ENCODE data around the gene KRTAP9-4. TPM values are rescaled to one million over a fixed set of nuclear protein-coding genes. Genes with fewer than 3 reads are reported as not detected.
"Not testable (repeated sequence)": the region's sequence is repeated elsewhere in the genome, so short reads cannot be mapped to it uniquely, and the experiment has no call there.

The KRTAP9-4 gene
- polyA plus RNA-seq, 1 donor, result not detected

GRCh38 chr17:41237116-41237515 lies 12.4 kb upstream of the KRTAP9-4 start:
- no CpG with 5 or more reads among the region's 4 CpGs for WGBS (ENCODE audit: insufficient coverage, low lambda C conversion rate)
- H3K27me3 ChIP-seq (ENCODE audit: control insufficient read depth, insufficient read depth, low read length); H3K9me3 ChIP-seq (ENCODE audit: control insufficient read depth, low read depth, low read length); H3K4me1 ChIP-seq (ENCODE audit: control insufficient read depth, insufficient read depth, low read length); H3K36me3 ChIP-seq (ENCODE audit: control insufficient read depth, insufficient read depth, low read length); H3K4me3 ChIP-seq (ENCODE audit: low read length); H3K27ac ChIP-seq (ENCODE audit: low read length); DNase-seq: not testable (repeated sequence)

- H3K27ac ChIP-seq (ENCODE audit: low read length); H3K4me3 ChIP-seq (ENCODE audit: low read length); DNase-seq; H3K9me3 ChIP-seq (ENCODE audit: control insufficient read depth, low read depth, low read length); H3K27me3 ChIP-seq (ENCODE audit: control insufficient read depth, insufficient read depth, low read length); H3K4me1 ChIP-seq (ENCODE audit: control insufficient read depth, insufficient read depth, low read length); H3K36me3 ChIP-seq (ENCODE audit: control insufficient read depth, insufficient read depth, low read length): not testable (repeated sequence)
- no CpG with 5 or more reads among the region's 3 CpGs for WGBS (ENCODE audit: insufficient coverage, low lambda C conversion rate)
Measured at GRCh38 chr17:41237949-41238437, 11.5 kb upstream of the KRTAP9-4 start, which contains the start of gene KRTAP9-8. KRTAP9-8 (plus strand) TSS chr17:41237999; CDS start chr17:41238052, 53 bp downstream.

DNA sequence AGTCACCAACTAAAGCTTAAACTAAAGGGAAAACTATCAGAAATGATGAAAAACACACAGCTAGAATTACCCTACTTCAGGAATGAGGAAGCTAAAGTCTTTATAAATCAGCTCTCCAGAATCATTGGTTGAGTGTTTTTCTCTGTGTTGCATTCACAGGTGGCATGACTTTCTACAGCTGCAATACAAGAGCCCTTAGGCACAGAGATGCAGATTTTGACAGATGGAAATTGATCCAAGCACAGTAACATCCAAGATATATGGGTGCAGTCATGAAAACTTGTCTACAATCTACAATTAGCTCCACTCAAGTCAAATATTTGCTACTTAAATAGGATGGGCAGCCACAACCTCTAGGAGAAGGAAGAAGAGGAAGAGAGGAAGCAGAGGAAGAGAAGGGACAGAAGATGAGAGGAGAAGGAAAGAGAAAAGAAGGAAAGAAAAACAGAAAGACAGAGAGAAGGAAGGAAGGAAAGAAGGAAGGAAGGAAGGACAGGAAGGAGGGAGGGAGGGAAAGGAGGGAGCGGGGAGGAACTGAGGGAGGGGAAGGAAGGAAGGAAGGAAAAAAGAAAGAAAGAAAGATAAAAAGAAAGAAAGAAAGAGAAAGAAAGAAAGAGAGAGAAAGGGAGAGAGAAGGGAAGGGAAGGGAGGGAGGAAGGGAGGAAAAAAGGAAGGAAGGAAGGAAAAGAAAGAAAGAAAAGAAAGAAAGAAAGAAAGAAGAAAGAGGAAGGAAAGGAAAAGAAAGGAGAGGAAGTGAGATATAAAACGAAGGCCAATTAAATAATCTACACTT lies 2.3 kb upstream of the KRTAP9-4 start:
- not testable (repeated sequence) for H3K27me3 ChIP-seq (ENCODE audit: control insufficient read depth, insufficient read depth, low read length); H3K36me3 ChIP-seq (ENCODE audit: control insufficient read depth, insufficient read depth, low read length); H3K27ac ChIP-seq (ENCODE audit: low read length); H3K4me3 ChIP-seq (ENCODE audit: low read length); H3K9me3 ChIP-seq (ENCODE audit: control insufficient read depth, low read depth, low read length); DNase-seq; H3K4me1 ChIP-seq (ENCODE audit: control insufficient read depth, insufficient read depth, low read length)
- 50% methylated on average over 2 of the region's 2 CpGs for WGBS (ENCODE audit: insufficient coverage, low lambda C conversion rate)

GRCh38 chr17:41251261-41251660 lies 1.8 kb downstream of the KRTAP9-4 start:
- Histone ChIP-seq H3K27ac (ENCODE audit: low read length) (no peak overlapping the region), H3K27me3 (ENCODE audit: control insufficient read depth, insufficient read depth, low read length) (peaks cover 13% of the 10 kb centered on the region), H3K4me3 (ENCODE audit: low read length) (no peak overlapping the region), H3K9me3 (ENCODE audit: control insufficient read depth, low read depth, low read length) (no peaks in the 10 kb centered on the region), H3K36me3 (ENCODE audit: control insufficient read depth, insufficient read depth, low read length) (no peaks in the 10 kb centered on the region), H3K4me1 (ENCODE audit: control insufficient read depth, insufficient read depth, low read length) (no peaks in the 10 kb centered on the region)
- WGBS (ENCODE audit: insufficient coverage, low lambda C conversion rate), result no CpG with 5 or more reads among the region's 1 CpG
- no peak for DNase-seq

DNA sequence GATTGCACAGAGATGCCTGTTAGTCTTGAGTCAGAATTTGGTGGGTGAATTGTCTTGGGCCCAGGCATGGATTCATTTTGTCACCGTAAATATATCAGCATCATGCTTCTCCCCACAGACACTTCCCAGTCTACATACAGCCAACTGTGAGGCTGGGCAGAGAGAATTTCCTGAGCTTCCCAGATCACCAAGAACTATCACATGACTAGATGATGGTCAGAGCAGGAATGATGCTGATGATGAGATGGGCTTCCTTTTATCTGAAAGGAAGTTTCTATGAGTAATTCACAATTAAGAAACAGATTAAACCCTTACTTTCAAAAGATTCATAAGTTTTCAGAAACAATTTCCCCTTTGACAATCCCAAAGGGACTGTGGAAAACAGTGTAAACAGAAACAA lies 5.4 kb downstream of the KRTAP9-4 start:
- H3K27me3 ChIP-seq (ENCODE audit: control insufficient read depth, insufficient read depth, low read length), result peaks cover 18% of the 10 kb centered on the region
- no peaks in the 10 kb centered on the region for H3K9me3 ChIP-seq (ENCODE audit: control insufficient read depth, low read depth, low read length)
- no peaks in the 10 kb centered on the region for H3K36me3 ChIP-seq (ENCODE audit: control insufficient read depth, insufficient read depth, low read length)
- DNase-seq, result no peak
- H3K4me3 ChIP-seq (ENCODE audit: low read length), result no peak overlapping the region
- H3K27ac ChIP-seq (ENCODE audit: low read length), result no peak overlapping the region
- H3K4me1 ChIP-seq (ENCODE audit: control insufficient read depth, insufficient read depth, low read length), result no peaks in the 10 kb centered on the region
- WGBS (ENCODE audit: insufficient coverage, low lambda C conversion rate), result no CpG with 5 or more reads among the region's 1 CpG

DNA sequence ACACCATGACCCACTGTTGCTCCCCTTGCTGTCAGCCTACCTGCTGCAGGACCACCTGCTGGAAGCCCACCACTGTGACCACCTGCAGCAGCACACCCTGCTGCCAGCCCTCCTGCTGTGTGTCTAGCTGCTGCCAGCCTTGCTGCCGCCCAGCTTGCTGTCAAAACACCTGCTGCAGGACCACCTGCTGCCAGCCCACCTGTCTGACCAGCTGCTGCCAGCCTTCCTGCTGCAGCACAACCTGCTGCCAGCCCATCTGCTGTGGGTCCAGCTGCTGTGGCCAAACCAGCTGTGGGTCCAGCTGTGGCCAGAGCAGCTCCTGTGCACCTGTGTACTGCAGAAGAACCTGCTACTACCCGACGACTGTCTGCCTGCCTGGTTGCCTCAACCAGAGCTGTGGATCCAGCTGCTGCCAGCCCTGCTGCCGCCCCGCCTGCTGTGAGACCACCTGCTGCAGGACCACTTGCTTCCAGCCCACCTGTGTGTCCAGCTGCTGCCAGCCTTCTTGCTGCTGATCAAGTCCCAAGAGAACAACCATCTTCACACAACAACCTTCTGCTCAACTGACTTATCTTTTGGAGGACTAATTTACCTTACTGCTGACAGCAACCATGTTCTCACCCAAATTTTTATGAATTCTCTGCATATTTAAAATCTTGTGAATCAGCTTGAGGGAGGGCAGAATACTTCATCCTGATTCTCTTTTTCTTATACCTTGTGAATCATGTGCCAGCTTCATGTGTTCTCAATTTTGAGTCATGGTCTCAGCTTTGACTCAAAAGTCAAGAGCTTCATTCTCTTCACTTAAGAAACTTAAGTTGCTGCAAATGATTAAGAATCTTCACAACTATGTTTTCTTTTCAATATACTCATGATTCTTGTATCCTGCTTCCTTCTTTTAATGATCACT lies 6.1 kb downstream of the KRTAP9-4 start, which contains the start of gene KRTAP9-9:
Gene KRTAP9-9 (plus strand): TSS at position 4 of the 910 bp plus-strand sequence.
- not testable (repeated sequence) for H3K4me3 ChIP-seq (ENCODE audit: low read length); H3K4me1 ChIP-seq (ENCODE audit: control insufficient read depth, insufficient read depth, low read length); DNase-seq; H3K9me3 ChIP-seq (ENCODE audit: control insufficient read depth, low read depth, low read length); H3K36me3 ChIP-seq (ENCODE audit: control insufficient read depth, insufficient read depth, low read length); H3K27ac ChIP-seq (ENCODE audit: low read length)
- peaks cover 18% of the 10 kb centered on the region for H3K27me3 ChIP-seq (ENCODE audit: control insufficient read depth, insufficient read depth, low read length)
- no CpG with 5 or more reads among the region's 5 CpGs for WGBS (ENCODE audit: insufficient coverage, low lambda C conversion rate)

GRCh38 chr17:41256291-41256685 lies 6.8 kb downstream of the KRTAP9-4 start:
- Histone ChIP-seq H3K27ac (ENCODE audit: low read length) (no peak overlapping the region), H3K9me3 (ENCODE audit: control insufficient read depth, low read depth, low read length) (no peaks in the 10 kb centered on the region), H3K4me3 (ENCODE audit: low read length) (no peak overlapping the region), H3K36me3 (ENCODE audit: control insufficient read depth, insufficient read depth, low read length) (no peaks in the 10 kb centered on the region), H3K27me3 (ENCODE audit: control insufficient read depth, insufficient read depth, low read length) (peaks cover 15% of the 10 kb centered on the region), H3K4me1 (ENCODE audit: control insufficient read depth, insufficient read depth, low read length) (no peaks in the 10 kb centered on the region)
- WGBS (ENCODE audit: insufficient coverage, low lambda C conversion rate), result no CpG with 5 or more reads among the region's 1 CpG
- DNase-seq, result no peak

- no peaks in the 10 kb centered on the region for H3K4me1 ChIP-seq (ENCODE audit: control insufficient read depth, insufficient read depth, low read length)
Measured at GRCh38 chr17:41258406-41258805, 8.9 kb downstream of the KRTAP9-4 start.

GRCh38 chr17:41263212-41263611 lies 13.7 kb downstream of the KRTAP9-4 start:
- no peaks in the 10 kb centered on the region for H3K4me1 ChIP-seq (ENCODE audit: control insufficient read depth, insufficient read depth, low read length)
- H3K27me3 ChIP-seq (ENCODE audit: control insufficient read depth, insufficient read depth, low read length), result peaks cover 7% of the 10 kb centered on the region
- no peaks in the 10 kb centered on the region for H3K36me3 ChIP-seq (ENCODE audit: control insufficient read depth, insufficient read depth, low read length)
- WGBS (ENCODE audit: insufficient coverage, low lambda C conversion rate), result no CpG with 5 or more reads among the region's 2 CpGs
- DNase-seq, result no peak
- no peak overlapping the region for H3K4me3 ChIP-seq (ENCODE audit: low read length)
- no peaks in the 10 kb centered on the region for H3K9me3 ChIP-seq (ENCODE audit: control insufficient read depth, low read depth, low read length)
- H3K27ac ChIP-seq (ENCODE audit: low read length), result no peak overlapping the region

More at GRCh38 chr17:41258406-41258805, 8.9 kb downstream of the KRTAP9-4 start:
- no peaks in the 10 kb centered on the region for H3K9me3 ChIP-seq (ENCODE audit: control insufficient read depth, low read depth, low read length)
- H3K4me3 ChIP-seq (ENCODE audit: low read length), result no peak overlapping the region
- H3K27ac ChIP-seq (ENCODE audit: low read length), result no peak overlapping the region
- H3K27me3 ChIP-seq (ENCODE audit: control insufficient read depth, insufficient read depth, low read length), result peaks cover 11% of the 10 kb centered on the region
- DNase-seq, result no peak
- no peaks in the 10 kb centered on the region for H3K36me3 ChIP-seq (ENCODE audit: control insufficient read depth, insufficient read depth, low read length)

- Histone ChIP-seq H3K4me1 (ENCODE audit: control insufficient read depth, insufficient read depth, low read length) (no peaks in the 10 kb centered on the region), H3K9me3 (ENCODE audit: control insufficient read depth, low read depth, low read length) (no peaks in the 10 kb centered on the region), H3K27ac (ENCODE audit: low read length) (no peak overlapping the region), H3K36me3 (ENCODE audit: control insufficient read depth, insufficient read depth, low read length) (no peaks in the 10 kb centered on the region), H3K4me3 (ENCODE audit: low read length) (no peak overlapping the region), H3K27me3 (ENCODE audit: control insufficient read depth, insufficient read depth, low read length) (peaks cover 7% of the 10 kb centered on the region)
- no peak for DNase-seq
- WGBS (ENCODE audit: insufficient coverage, low lambda C conversion rate), result no CpG with 5 or more reads among the region's 3 CpGs
Measured at GRCh38 chr17:41264599-41264998, 15.1 kb downstream of the KRTAP9-4 start.
